Measurements from ENCODE around the gene MCOLN3.

DNA sequence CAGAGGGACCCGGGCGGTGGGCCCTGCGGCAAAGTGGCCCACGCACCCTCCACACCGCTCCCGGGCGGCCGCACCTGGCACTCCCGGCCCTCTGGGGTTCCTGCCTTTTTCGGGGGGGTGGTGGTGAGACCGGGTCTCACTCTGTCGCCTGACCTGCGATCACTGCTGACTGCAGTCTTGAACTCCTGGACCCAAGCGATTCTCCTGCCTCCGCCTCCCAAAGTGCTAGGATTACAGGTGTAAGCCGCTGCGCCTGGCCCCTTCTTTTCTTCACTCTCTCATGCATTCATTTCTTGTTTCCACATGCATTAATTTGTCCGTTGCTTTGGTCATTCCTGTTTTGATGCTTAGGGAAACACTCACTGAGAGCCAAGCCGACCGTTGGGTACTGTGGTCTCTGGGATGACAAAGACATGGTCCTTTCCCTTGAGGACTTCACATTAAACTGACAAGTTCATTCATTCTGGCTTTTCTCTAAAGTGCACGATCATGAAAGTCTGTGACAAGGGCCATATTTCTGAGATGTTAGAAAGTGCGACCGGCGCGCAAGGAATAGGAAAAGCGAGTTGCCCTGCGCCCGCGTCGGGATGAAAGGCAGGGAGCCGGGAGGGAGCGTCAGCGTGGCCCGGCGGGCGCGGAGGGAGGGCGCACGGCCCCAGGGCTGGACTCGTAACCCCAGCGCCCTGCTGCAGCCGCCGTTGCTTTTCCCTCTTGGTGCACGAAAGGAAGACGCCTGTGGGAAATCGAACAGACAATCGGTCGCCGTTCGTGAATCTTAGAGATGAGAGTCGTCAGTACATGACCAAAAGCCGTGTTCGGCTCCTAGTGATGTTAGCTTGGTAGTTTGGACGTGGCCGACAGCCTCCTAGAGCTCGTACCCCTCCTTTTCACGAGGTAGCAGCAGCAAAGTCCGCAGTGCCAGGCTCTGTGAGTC lies 50.4 kb downstream of the MCOLN3 start:
- TF ChIP-seq, protein P1, sequence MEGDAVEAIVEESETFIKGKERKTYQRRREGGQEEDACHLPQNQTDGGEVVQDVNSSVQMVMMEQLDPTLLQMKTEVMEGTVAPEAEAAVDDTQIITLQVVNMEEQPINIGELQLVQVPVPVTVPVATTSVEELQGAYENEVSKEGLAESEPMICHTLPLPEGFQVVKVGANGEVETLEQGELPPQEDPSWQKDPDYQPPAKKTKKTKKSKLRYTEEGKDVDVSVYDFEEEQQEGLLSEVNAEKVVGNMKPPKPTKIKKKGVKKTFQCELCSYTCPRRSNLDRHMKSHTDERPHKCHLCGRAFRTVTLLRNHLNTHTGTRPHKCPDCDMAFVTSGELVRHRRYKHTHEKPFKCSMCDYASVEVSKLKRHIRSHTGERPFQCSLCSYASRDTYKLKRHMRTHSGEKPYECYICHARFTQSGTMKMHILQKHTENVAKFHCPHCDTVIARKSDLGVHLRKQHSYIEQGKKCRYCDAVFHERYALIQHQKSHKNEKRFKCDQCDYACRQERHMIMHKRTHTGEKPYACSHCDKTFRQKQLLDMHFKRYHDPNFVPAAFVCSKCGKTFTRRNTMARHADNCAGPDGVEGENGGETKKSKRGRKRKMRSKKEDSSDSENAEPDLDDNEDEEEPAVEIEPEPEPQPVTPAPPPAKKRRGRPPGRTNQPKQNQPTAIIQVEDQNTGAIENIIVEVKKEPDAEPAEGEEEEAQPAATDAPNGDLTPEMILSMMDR (IDR thresholded peaks at IDR 0.05) = no peak
- TF ChIP-seq EZH2 (IDR thresholded peaks at IDR 0.05) = peak; percentile 100
- peak; percentile 93 for TF ChIP-seq EZH2phosphoT487 (IDR thresholded peaks at IDR 0.05)

Data from neural progenitor cell (in vitro differentiated cells).